ENCODE results near the gene RAP1GDS1. TPM values are rescaled to one million over a fixed set of nuclear protein-coding genes. Genes with fewer than 3 reads are reported as not detected.
"Not testable (repeated sequence)": the region's sequence is repeated elsewhere in the genome, so short reads cannot be mapped to it uniquely, and the experiment has no call there.

The RAP1GDS1 gene
- total RNA-seq, 1 donor from 2014 or later = 31.6 TPM

DNA sequence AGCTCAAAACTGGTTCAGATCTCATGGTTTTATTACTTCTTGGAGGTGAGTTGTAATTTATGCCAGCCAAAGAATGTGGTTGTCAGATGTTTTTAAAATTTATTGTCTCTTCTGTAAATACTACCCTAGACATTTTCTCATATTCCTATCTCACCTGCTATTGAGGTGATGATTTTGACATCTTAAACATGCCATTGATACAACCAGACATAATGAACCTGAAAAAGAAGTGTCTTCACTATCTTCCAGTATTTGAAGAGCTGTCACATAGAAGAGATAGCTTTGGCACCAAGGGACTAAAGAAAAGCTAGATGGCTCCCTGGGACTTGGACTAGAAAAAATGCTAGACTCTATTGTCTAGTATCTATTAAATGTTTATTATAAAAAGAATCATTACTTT is 155.7 kb downstream of the RAP1GDS1 start:
- DNase-seq (ENCODE audit: extremely low spot score, unreplicated experiment) = no peak
- TF ChIP-seq, protein P1, sequence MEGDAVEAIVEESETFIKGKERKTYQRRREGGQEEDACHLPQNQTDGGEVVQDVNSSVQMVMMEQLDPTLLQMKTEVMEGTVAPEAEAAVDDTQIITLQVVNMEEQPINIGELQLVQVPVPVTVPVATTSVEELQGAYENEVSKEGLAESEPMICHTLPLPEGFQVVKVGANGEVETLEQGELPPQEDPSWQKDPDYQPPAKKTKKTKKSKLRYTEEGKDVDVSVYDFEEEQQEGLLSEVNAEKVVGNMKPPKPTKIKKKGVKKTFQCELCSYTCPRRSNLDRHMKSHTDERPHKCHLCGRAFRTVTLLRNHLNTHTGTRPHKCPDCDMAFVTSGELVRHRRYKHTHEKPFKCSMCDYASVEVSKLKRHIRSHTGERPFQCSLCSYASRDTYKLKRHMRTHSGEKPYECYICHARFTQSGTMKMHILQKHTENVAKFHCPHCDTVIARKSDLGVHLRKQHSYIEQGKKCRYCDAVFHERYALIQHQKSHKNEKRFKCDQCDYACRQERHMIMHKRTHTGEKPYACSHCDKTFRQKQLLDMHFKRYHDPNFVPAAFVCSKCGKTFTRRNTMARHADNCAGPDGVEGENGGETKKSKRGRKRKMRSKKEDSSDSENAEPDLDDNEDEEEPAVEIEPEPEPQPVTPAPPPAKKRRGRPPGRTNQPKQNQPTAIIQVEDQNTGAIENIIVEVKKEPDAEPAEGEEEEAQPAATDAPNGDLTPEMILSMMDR (conservative IDR thresholded peaks at IDR 0.05) = no peak
- no peak overlapping the region for H3K4me3 Mint-ChIP-seq
- peaks cover 26% of the 10 kb centered on the region for H3K36me3 Mint-ChIP-seq
- no peak overlapping the region for H3K27ac Mint-ChIP-seq
- no peaks in the 10 kb centered on the region for H3K9me3 Mint-ChIP-seq
- H3K27me3 Mint-ChIP-seq = no peaks in the 10 kb centered on the region
- H3K4me1 Mint-ChIP-seq (ENCODE audit: unreplicated experiment) = no peaks in the 10 kb centered on the region

DNA sequence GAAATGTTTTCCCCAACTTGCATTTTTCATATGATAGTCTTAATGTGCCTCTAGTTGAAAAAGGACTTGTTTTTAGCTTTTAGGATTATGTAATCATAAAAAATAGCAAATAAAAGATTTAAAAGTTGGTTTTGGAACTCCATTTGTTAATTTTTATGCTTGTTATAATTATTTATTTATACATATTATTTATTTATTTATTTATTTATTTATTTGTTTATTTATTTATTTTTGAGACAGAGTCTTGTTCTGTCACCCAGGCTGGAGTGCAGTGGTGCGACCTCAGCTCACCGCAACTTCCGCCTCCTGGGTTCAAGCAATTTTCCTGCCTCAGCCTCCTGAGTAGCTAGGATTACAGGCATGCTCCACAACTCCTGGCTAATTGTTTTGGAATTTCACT is 159.0 kb downstream of the RAP1GDS1 start:
- not testable (repeated sequence) for H3K27me3 Mint-ChIP-seq; DNase-seq (ENCODE audit: extremely low spot score, unreplicated experiment); H3K4me1 Mint-ChIP-seq (ENCODE audit: unreplicated experiment); H3K9me3 Mint-ChIP-seq; H3K27ac Mint-ChIP-seq; H3K4me3 Mint-ChIP-seq
- peaks cover 37% of the 10 kb centered on the region for H3K36me3 Mint-ChIP-seq

DNA sequence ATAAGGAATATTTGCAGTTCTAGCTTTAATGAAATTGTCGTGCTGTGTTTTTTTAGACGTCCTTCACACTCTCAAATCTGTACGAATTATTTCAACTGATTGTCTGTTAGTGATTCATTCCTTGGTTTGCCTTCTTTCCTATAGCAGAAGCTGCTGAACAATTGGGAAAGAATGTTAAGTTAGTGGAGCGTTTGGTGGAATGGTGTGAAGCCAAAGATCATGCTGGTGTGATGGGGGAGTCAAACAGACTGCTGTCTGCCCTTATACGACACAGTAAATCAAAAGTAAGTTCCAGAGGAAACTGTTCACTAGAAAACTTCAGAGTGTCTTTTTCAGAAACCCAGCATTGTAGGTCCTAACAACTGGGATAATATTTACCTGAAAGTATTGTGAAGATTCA is 159.9 kb downstream of the RAP1GDS1 start:
- no peaks in the 10 kb centered on the region for H3K27me3 Mint-ChIP-seq
- no peak overlapping the region for H3K4me3 Mint-ChIP-seq
- H3K27ac Mint-ChIP-seq = no peak overlapping the region
- TF ChIP-seq, protein P1 (conservative IDR thresholded peaks at IDR 0.05) = no peak
- no peaks in the 10 kb centered on the region for H3K4me1 Mint-ChIP-seq (ENCODE audit: unreplicated experiment)
- H3K36me3 Mint-ChIP-seq = peaks cover 40% of the 10 kb centered on the region
- no peak for DNase-seq (ENCODE audit: extremely low spot score, unreplicated experiment)
- no peaks in the 10 kb centered on the region for H3K9me3 Mint-ChIP-seq

DNA sequence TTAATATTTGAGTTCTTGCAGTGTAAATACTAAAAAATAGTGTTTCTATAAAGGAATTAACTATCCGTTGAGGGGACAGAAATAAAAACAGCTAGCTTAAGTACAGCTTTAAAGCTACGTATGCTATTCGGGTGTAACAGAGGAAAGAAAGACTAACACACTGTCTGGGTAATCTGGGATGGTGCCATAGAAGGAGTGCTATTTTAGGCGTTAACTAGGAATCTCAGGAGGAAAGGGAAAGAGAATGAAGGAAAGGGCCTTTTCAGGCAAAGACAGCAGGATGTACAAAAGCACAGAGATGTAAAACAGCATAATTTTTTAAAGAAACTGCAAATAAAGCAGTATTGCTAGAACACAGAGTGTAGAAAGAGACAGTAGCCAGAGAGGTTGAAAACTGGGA is 161.8 kb downstream of the RAP1GDS1 start:
- no peaks in the 10 kb centered on the region for H3K4me1 Mint-ChIP-seq (ENCODE audit: unreplicated experiment)
- peaks cover 38% of the 10 kb centered on the region for H3K36me3 Mint-ChIP-seq
- no peaks in the 10 kb centered on the region for H3K9me3 Mint-ChIP-seq
- TF ChIP-seq, protein P1 (conservative IDR thresholded peaks at IDR 0.05) = no peak
- H3K4me3 Mint-ChIP-seq = no peak overlapping the region
- H3K27ac Mint-ChIP-seq = no peak overlapping the region
- no peak for DNase-seq (ENCODE audit: extremely low spot score, unreplicated experiment)
- no peaks in the 10 kb centered on the region for H3K27me3 Mint-ChIP-seq

DNA sequence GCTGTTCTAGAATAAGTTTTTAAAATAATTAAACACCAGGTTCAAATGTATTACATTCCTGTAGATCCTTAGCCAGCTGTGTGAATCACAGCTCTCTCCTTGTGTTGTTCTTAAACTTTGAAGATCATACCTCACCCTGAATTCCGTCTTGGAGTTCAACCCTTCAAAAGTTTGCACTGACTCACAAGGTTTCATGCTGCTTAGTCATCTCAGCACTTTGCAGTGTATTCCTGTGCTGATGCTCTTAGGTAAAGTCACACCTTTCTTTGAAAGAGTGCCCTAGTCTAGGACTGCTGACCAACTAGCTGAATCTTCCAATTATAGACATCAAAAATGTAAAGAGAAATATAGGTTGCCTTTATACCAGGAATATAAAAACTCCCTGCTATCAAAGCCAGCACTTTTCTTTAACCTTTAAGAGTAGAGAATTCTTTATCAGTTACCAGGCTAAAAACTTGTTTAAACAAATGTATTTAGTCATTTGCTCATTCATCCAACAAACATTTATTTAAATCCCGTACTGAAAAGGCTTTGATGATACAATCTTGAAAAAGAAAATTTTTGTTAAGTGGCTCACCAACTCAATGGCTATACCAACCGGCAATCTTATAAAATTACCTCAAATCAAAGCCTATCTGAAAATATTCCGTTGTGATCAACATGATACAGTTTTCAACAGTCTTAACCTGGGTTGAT is 169.7 kb downstream of the RAP1GDS1 start:
- Mint-ChIP-seq H3K9me3 (no peaks in the 10 kb centered on the region), H3K4me3 (no peak overlapping the region), H3K27me3 (no peaks in the 10 kb centered on the region), H3K4me1 (ENCODE audit: unreplicated experiment) (no peaks in the 10 kb centered on the region), H3K27ac (no peak overlapping the region), H3K36me3 (peaks cover 8% of the 10 kb centered on the region)
- TF ChIP-seq, protein P1 (conservative IDR thresholded peaks at IDR 0.05) = no peak
- DNase-seq (ENCODE audit: extremely low spot score, unreplicated experiment) = no peak

DNA sequence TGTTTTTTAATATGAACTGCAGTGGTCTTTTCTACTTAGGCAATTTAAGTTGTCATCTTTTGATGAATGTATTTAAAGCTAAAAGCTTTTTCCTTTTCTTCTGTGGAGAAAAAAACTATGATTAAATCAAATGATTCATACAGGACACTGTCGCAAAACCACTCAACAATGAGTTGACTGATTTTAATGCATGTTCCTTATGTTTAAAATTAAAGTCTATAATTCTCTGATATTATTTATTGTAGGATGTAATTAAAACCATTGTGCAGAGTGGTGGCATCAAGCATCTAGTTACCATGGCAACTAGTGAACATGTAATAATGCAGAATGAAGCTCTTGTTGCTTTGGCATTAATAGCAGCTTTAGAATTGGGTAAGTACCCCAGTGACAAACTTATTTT is 172.5 kb downstream of the RAP1GDS1 start:
- TF ChIP-seq, protein P1 (conservative IDR thresholded peaks at IDR 0.05) = no peak
- DNase-seq (ENCODE audit: extremely low spot score, unreplicated experiment) = no peak
- Mint-ChIP-seq H3K27me3 (no peaks in the 10 kb centered on the region), H3K4me1 (ENCODE audit: unreplicated experiment) (no peaks in the 10 kb centered on the region), H3K36me3 (peaks cover 18% of the 10 kb centered on the region), H3K4me3 (no peak overlapping the region), H3K9me3 (no peaks in the 10 kb centered on the region), H3K27ac (no peak overlapping the region)

Measured in type B pancreatic cell (in vitro differentiated cells).